ENCODE measurements around the gene NHLRC2. TPM values are rescaled to one million over a fixed set of nuclear protein-coding genes. Genes with fewer than 3 reads are reported as not detected.

The NHLRC2 gene
- total and polyA plus RNA-seq, 4 donors = 2.4 to 40.0 (median 21.0) TPM

- Histone ChIP-seq H3K27ac (ENCODE audit: low read depth in 1 of 2, low read length in 2 of 2) (no peak overlapping the region), H3K4me3 (ENCODE audit: low read length in 2 of 2) (no peak overlapping the region), H3K9me3 (ENCODE audit: control insufficient read depth, low read length) (no peaks in the 10 kb centered on the region), H3K36me3 (ENCODE audit: control insufficient read depth in 1 of 2, insufficient read depth in 2 of 2, low read length in 1 of 2) (no peaks in the 10 kb centered on the region), H3K4me1 (ENCODE audit: control insufficient read depth in 1 of 2, insufficient read depth in 2 of 2, low read length in 2 of 2) (peaks cover 1 to 5% of the 10 kb centered on the region in 2 donors), H3K27me3 (ENCODE audit: control insufficient read depth in 1 of 2, insufficient read depth in 2 of 2, low read length in 1 of 2) (no peaks in the 10 kb centered on the region)
- 16 to 30% methylated on average over 3 of the region's 3 CpGs for WGBS, 2 donors
- DNase-seq = no peak
- ATAC-seq (ENCODE audit: low FRiP score) = no peak
- intact Hi-C loops (cut with DNase I) = no loop called here
Observed at GRCh38 chr10:113891476-113891875, 37.0 kb downstream of the NHLRC2 start.

DNA sequence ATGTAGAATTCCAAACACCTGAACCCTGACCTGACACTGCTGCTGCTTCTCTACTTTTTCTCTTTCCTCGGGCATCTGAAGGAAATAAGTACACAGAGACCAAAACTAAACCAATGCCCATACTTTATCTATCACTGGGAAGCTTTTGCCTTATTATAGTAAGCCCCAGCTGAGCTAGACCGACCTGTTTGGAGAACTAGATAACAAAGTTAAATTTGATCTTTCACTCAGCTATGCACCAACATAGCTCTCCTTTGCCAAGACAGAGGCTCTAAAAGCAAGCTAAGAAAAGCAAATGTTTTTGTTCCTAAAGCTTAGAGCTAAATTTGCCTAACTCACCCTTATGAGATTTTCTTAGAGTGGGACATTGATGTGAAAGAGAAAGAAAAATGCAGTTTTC lies 39.1 kb downstream of the NHLRC2 start:
- Histone ChIP-seq H3K27me3 (ENCODE audit: control insufficient read depth in 1 of 2, insufficient read depth in 2 of 2, low read length in 1 of 2) (no peaks in the 10 kb centered on the region), H3K9me3 (ENCODE audit: control insufficient read depth, low read length) (no peaks in the 10 kb centered on the region), H3K36me3 (ENCODE audit: control insufficient read depth in 1 of 2, insufficient read depth in 2 of 2, low read length in 1 of 2) (peaks cover 0 to 2% of the 10 kb centered on the region in 2 donors), H3K27ac (ENCODE audit: low read depth in 1 of 2, low read length in 2 of 2) (no peak overlapping the region), H3K4me1 (ENCODE audit: control insufficient read depth in 1 of 2, insufficient read depth in 2 of 2, low read length in 2 of 2) (peaks cover 1 to 5% of the 10 kb centered on the region in 2 donors), H3K4me3 (ENCODE audit: low read length in 2 of 2) (no peak overlapping the region)
- ATAC-seq (ENCODE audit: low FRiP score) (no peak), DNase-seq (no peak)
- intact Hi-C loops (cut with DNase I) = no loop called here
- 18 to 19% methylated on average over 2 of the region's 2 CpGs for WGBS, 2 donors

DNA sequence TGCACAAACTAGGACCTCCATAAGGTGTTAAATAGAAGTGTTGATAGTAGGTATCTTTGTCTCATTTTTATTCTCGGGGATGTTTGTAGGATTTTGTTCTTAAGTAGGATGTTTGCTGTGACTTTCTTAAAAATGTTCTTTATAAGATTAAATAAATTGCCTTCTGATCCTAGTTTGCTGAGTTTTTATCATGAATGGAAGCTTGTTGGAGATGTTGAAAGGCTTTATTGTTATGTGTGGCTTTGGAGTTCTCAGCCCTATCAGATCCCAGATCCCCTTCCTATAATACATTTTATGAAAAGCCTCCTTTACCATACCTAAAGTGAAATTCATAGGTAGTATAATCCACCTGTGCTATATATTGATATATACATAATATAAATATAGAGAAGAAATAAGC lies 40.1 kb downstream of the NHLRC2 start:
- no peak overlapping the region for H3K27ac ChIP-seq (ENCODE audit: low read depth in 1 of 2, low read length in 2 of 2)
- no peaks in the 10 kb centered on the region for H3K27me3 ChIP-seq (ENCODE audit: control insufficient read depth in 1 of 2, insufficient read depth in 2 of 2, low read length in 1 of 2)
- H3K36me3 ChIP-seq (ENCODE audit: control insufficient read depth in 1 of 2, insufficient read depth in 2 of 2, low read length in 1 of 2) = peaks cover 0 to 2% of the 10 kb centered on the region in 2 donors
- 93 to 98% methylated on average over 1 of the region's 1 CpG for WGBS, 2 donors
- intact Hi-C loops (cut with DNase I) = no loop called here
- H3K4me1 ChIP-seq (ENCODE audit: control insufficient read depth in 1 of 2, insufficient read depth in 2 of 2, low read length in 2 of 2) = peaks cover 1 to 5% of the 10 kb centered on the region in 2 donors
- no peaks in the 10 kb centered on the region for H3K9me3 ChIP-seq (ENCODE audit: control insufficient read depth, low read length)
- H3K4me3 ChIP-seq (ENCODE audit: low read length in 2 of 2) = no peak overlapping the region
- ATAC-seq (ENCODE audit: low FRiP score) (no peak), DNase-seq (no peak)

DNA sequence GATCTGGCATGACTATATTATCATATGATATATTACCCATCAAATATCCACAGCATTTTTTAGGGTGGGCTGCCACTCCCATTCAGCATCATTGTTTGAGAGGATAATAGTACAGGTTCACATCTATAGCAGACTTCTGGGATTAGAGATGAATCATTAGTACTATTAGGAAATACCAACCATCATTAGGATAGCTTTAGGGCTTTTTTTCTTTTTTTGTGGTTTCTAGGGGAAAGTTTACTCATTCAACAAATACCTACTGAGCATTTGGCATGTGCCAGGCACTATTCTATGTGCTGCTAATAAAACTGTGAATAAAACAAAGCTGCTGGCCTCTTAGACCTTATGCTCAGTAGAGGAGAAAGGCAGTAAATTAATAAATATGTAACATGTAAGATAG lies 40.6 kb downstream of the NHLRC2 start:
- H3K36me3 ChIP-seq (ENCODE audit: control insufficient read depth in 1 of 2, insufficient read depth in 2 of 2, low read length in 1 of 2) = peaks cover 1 to 2% of the 10 kb centered on the region in 2 donors

DNA sequence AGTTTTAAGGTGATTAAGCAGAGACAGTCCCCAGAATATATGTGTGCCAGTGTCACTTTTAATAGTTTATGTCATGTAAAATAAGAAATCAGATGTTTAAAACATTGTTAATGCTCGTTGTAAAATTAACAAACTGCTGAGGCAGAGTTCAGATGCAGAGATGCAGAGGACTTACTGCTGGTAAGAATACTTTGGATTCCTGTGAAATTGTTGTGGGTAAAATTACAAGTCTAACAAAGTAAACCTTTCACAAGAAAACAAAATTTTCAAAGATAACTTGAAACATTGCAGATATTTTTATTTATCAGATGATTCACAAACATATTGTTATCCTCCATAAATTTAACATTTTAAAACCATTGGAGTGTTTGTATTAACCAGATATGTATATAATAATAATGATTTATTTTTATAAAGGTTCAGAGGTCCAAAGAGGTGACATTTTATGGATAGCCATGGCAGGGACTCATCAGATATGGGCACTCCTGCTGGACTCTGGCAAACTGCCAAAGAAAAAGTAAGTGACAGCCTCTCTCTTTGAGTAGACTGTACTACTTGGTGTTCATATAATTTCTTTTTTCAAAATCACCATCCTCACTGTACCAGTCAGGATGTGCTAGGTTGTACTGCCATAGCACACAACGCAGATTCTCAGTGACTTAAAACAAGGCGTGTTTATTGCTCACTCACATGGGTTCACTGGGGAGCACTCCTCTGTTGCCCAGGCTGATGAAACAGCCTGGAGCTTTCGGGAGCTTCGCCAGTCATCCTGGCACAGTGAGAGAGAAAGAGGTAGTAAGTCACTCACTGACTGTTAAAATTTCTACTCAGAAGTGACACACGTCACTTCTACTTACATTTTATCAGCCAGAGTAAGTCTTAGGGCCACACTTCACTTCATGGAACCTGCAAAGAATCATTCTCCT lies 43.5 kb downstream of the NHLRC2 start:
- Histone ChIP-seq H3K27me3 (ENCODE audit: control insufficient read depth in 1 of 2, insufficient read depth in 2 of 2, low read length in 1 of 2) (no peaks in the 10 kb centered on the region), H3K9me3 (ENCODE audit: control insufficient read depth, low read length) (no peaks in the 10 kb centered on the region), H3K4me3 (ENCODE audit: low read length in 2 of 2) (no peak overlapping the region), H3K27ac (ENCODE audit: low read depth in 1 of 2, low read length in 2 of 2) (no peak overlapping the region), H3K4me1 (ENCODE audit: control insufficient read depth in 1 of 2, insufficient read depth in 2 of 2, low read length in 2 of 2) (peaks cover 1 to 7% of the 10 kb centered on the region in 2 donors), H3K36me3 (ENCODE audit: control insufficient read depth in 1 of 2, insufficient read depth in 2 of 2, low read length in 1 of 2) (peaks cover 4 to 5% of the 10 kb centered on the region in 2 donors)
- ATAC-seq (ENCODE audit: low FRiP score) (no peak), DNase-seq (no peak)
- intact Hi-C loops (cut with DNase I) = no loop called here
- WGBS, 2 donors = 86 to 87% methylated on average over 6 of the region's 6 CpGs

More for the DNA sequence above, 40.6 kb downstream of the NHLRC2 start:
- ATAC-seq (ENCODE audit: low FRiP score) (no peak), DNase-seq (no peak)
- Histone ChIP-seq H3K27me3 (ENCODE audit: control insufficient read depth in 1 of 2, insufficient read depth in 2 of 2, low read length in 1 of 2) (no peaks in the 10 kb centered on the region), H3K9me3 (ENCODE audit: control insufficient read depth, low read length) (no peaks in the 10 kb centered on the region), H3K27ac (ENCODE audit: low read depth in 1 of 2, low read length in 2 of 2) (no peak overlapping the region), H3K4me1 (ENCODE audit: control insufficient read depth in 1 of 2, insufficient read depth in 2 of 2, low read length in 2 of 2) (peaks cover 1 to 7% of the 10 kb centered on the region in 2 donors), H3K4me3 (ENCODE audit: low read length in 2 of 2) (no peak overlapping the region)
- intact Hi-C loops (cut with DNase I) = no loop called here

DNA sequence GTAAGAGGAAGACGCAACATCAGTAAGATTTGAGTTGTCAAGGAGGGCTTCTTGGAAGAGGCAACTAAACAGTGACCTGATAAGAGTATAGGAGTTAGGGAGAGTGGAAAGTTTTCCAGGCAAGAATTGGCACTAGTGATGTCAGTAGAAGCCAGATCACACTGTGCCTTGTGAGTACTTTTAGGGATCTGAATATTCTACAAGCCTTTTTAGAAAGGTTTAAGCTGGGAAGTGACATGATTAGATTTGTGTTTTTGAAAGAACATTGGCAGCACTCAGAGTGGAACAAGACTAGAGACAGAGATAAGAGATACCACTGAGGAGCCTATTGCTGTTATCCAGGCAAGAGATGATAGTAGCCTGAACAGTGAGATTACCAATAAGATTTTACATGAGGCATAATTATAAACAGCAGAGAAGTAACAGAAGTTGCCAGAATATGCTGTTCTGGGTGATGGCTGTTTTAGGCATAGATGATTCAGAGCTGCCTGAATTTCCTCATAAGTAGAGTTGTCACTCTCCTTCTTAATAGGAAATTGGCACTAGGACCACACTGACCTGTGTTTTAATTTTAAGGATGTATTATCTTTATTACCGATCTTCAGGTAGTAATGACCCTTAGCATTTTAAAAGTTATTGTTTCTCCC lies 45.6 kb downstream of the NHLRC2 start:
- Histone ChIP-seq H3K27me3 (ENCODE audit: control insufficient read depth in 1 of 2, insufficient read depth in 2 of 2, low read length in 1 of 2) (no peaks in the 10 kb centered on the region), H3K36me3 (ENCODE audit: control insufficient read depth in 1 of 2, insufficient read depth in 2 of 2, low read length in 1 of 2) (peaks cover 5 to 7% of the 10 kb centered on the region in 2 donors), H3K27ac (ENCODE audit: low read depth in 1 of 2, low read length in 2 of 2) (no peak overlapping the region), H3K4me3 (ENCODE audit: low read length in 2 of 2) (no peak overlapping the region), H3K9me3 (ENCODE audit: control insufficient read depth, low read length) (no peaks in the 10 kb centered on the region), H3K4me1 (ENCODE audit: control insufficient read depth in 1 of 2, insufficient read depth in 2 of 2, low read length in 2 of 2) (peaks cover 0 to 2% of the 10 kb centered on the region in 2 donors)
- ATAC-seq (ENCODE audit: low FRiP score) = no peak
- DNase-seq = no peak
- intact Hi-C loops (cut with DNase I) = no loop called here
- WGBS, 2 donors = 83 to 95% methylated on average over 2 of the region's 2 CpGs

DNA sequence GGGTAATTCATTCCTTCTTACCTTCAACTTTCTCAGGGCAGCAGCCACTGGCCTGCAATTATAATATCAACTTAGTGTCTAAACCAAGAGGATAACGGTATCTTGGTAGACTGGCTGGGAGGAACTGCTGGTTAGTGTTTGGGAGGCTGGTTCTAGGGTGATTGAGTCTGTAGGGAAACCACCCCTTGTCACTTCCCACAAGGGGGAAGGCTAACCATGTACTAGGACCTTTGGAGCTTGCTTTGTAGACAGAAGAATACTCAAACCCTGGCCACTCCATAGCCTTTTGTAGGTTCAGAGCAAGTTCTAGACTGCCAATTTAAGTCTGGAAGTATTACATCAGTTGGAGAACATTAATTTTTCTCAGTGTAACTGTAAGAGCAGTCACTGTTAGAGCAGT lies 51.3 kb downstream of the NHLRC2 start:
- Histone ChIP-seq H3K27me3 (ENCODE audit: control insufficient read depth in 1 of 2, insufficient read depth in 2 of 2, low read length in 1 of 2) (no peaks in the 10 kb centered on the region), H3K27ac (ENCODE audit: low read depth in 1 of 2, low read length in 2 of 2) (no peak overlapping the region), H3K4me1 (ENCODE audit: control insufficient read depth in 1 of 2, insufficient read depth in 2 of 2, low read length in 2 of 2) (no peaks in the 10 kb centered on the region), H3K4me3 (ENCODE audit: low read length in 2 of 2) (no peak overlapping the region), H3K9me3 (ENCODE audit: control insufficient read depth, low read length) (no peaks in the 10 kb centered on the region), H3K36me3 (ENCODE audit: control insufficient read depth in 1 of 2, insufficient read depth in 2 of 2, low read length in 1 of 2) (peaks cover 9% of the 10 kb centered on the region in 2 donors)
- DNase-seq (no peak), ATAC-seq (ENCODE audit: low FRiP score) (no peak)
- WGBS, 2 donors = 87 to 90% methylated on average over 1 of the region's 1 CpG
- intact Hi-C loops (cut with DNase I) = no loop called here

- Histone ChIP-seq H3K36me3 (ENCODE audit: control insufficient read depth in 1 of 2, insufficient read depth in 2 of 2, low read length in 1 of 2) (peaks cover 6 to 9% of the 10 kb centered on the region in 2 donors), H3K9me3 (ENCODE audit: control insufficient read depth, low read length) (no peaks in the 10 kb centered on the region), H3K4me1 (ENCODE audit: control insufficient read depth in 1 of 2, insufficient read depth in 2 of 2, low read length in 2 of 2) (no peaks in the 10 kb centered on the region), H3K4me3 (ENCODE audit: low read length in 2 of 2) (no peak overlapping the region), H3K27ac (ENCODE audit: low read depth in 1 of 2, low read length in 2 of 2) (no peak overlapping the region), H3K27me3 (ENCODE audit: control insufficient read depth in 1 of 2, insufficient read depth in 2 of 2, low read length in 1 of 2) (no peaks in the 10 kb centered on the region)
- DNase-seq = no peak
- 70 to 75% methylated on average over 3 of the region's 3 CpGs for WGBS, 2 donors
- no peak for ATAC-seq (ENCODE audit: low FRiP score)
- intact Hi-C loops (cut with DNase I) = no loop called here
Observed at GRCh38 chr10:113907166-113907565, 52.7 kb downstream of the NHLRC2 start.

GRCh38 chr10:113908236-113908635 lies 53.8 kb downstream of the NHLRC2 start:
- 92 to 94% methylated on average over 1 of the region's 1 CpG for WGBS, 2 donors
- Histone ChIP-seq H3K4me3 (ENCODE audit: low read length in 2 of 2) (no peak overlapping the region), H3K27ac (ENCODE audit: low read depth in 1 of 2, low read length in 2 of 2) (no peak overlapping the region), H3K36me3 (ENCODE audit: control insufficient read depth in 1 of 2, insufficient read depth in 2 of 2, low read length in 1 of 2) (peaks cover 6 to 9% of the 10 kb centered on the region in 2 donors), H3K4me1 (ENCODE audit: control insufficient read depth in 1 of 2, insufficient read depth in 2 of 2, low read length in 2 of 2) (no peaks in the 10 kb centered on the region), H3K9me3 (ENCODE audit: control insufficient read depth, low read length) (no peaks in the 10 kb centered on the region), H3K27me3 (ENCODE audit: control insufficient read depth in 1 of 2, insufficient read depth in 2 of 2, low read length in 1 of 2) (no peaks in the 10 kb centered on the region)
- DNase-seq = no peak
- ATAC-seq (ENCODE audit: low FRiP score) = no peak
- intact Hi-C loops (cut with DNase I) = no loop called here

All from aorta (tissue), 5 donors.